Mammary epithelial cell (primary cell): Measurements from ENCODE around the gene COMMD3.

Experiments used
- CTCF ChIP-seq, 2 donors: IDR thresholded peaks in 1 of 2; conservative IDR thresholded peaks in 1 of 2; 2 replicates each; pipeline ENCODE4 v1.5.1; 2011 to 2012; ENCODE audit warnings: inconsistent platforms in 2 of 2, low read length in 2 of 2, mild to moderate bottlenecking in 2 of 2, control low read depth in 1 of 2, low read depth in 1 of 2; ENCODE audit not compliant: insufficient read depth in 1 of 2; ENCODE audit errors: extremely low read depth in 1 of 2
- EZH2 ChIP-seq: IDR thresholded peaks from 2 replicates; pipeline ENCODE4 v1.6.1; 2012; ENCODE audit warnings: low read length, inconsistent platforms, borderline replicate concordance

- TF ChIP-seq CTCF (conservative IDR thresholded peaks at IDR 0.05 in 1 of 2, IDR thresholded peaks at IDR 0.05 in 1 of 2; ENCODE audit: extremely low read depth in 1 of 2, insufficient read depth in 1 of 2, low read depth in 1 of 2, low read length in 2 of 2), result no peak
- TF ChIP-seq EZH2, result no peak
These were observed 1.3 kb upstream of the COMMD3 start for GRCh38 chr10:22314852-22315251.
